ENCODE measurements around the gene HDAC4.

HDAC4 gene

DNA sequence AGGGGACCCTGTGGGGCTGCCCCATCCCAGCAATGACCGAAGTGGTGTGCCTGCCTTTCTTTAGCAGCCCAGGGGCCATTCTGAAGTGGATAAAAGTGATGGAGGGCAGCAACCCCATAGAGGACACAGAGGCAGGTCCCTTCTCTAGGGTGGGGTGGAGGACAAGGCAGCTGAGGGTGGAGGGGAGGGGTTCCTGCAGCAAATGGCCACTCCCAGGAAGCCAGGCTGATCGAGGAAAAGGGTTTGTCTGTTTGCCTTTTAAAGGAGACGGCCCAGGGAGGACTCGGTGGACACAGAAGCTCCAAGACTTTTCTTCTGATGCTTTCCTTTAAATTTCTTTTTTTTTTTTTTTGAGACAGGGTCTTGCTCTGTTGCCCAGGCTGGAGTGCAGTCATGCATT, 280.2 kb downstream of the HDAC4 start:
- DNase-seq (ENCODE audit: low spot score): no peak

DNA sequence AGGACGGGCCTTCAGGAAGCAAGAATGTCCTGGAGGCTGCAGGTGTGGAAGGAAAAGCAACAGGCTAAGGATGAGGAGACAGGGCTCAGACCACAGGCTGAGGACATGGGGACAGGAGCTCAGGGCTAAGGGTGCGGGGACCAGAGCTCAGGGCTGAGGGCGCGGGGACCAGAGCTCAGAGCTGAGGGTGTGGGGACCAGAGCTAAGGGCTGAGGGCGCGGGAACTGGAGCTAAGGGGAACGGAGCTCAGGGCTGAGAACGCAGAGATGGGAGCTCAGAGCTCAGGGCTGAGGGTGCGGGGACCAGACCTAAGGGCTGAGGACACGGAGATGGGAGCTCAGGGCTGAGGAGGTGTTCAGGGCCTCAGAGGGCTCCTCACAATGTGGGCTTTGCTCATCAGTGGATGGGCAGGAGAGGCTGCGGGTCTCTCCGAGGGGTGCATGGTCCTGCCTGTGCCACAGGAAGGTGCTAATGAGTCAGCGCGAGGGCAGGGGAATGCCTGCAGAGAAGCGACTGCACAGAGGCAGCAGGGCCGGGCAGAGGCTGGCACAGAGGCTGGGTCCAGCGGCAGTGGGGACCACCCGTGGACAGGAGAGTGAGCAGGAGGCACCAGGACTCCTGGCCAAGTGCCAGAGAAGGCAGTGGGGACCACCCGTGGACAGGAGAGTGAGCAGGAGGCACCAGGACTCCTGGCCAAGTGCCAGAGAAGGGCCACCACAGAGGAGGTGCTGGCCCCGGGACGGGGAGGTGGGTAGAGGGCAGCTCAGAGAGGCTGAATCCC, 281.3 kb downstream of the HDAC4 start:
- no peak for DNase-seq (ENCODE audit: low spot score)

DNA sequence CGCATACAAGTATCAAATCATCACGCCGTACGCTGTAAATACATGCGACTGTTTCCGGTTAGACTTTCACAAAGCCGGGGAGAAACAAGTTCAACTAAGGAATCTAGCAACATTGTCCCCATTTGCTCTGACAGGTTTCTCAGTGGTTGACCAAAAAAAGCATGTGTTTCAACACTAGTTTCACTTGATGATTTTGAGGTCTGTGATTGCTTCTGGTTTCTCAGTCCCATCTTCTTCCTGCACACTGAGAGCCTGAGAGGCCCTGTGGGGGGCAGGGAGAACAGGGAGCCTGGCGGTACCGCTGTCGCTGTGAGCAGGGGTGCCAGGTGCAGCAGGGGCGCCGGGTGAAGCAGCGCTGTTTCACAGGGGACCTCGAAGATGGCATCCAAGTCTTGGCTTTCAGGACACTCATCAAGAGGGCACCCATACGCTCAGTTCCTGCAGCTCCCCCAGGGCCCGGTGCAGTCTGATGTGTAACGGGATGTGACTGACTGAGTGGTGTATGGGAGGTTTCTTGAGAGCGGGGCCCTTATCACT, 282.1 kb downstream of the HDAC4 start:
- no peak for DNase-seq (ENCODE audit: low spot score)

DNA sequence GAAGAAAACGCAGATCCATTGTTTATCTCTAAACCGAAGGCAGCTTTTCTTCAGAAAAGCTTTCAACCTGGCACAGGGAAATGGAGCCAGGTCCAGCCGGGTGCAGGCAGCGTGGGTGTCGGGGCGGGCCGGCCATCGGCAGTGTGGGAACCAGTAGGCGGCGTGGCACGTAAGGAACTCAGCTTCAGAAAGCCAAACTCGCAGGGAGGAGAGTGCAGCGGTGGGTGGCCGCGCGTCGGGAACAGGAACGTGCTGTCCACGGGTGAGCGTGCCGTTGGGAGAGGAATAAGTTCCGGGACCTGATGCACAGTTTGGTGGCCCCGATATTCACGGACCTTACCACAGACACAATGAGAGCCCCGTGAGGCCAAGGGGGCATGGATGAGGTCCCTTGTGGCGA, 282.6 kb downstream of the HDAC4 start:
- no peak for DNase-seq (ENCODE audit: low spot score)

DNA sequence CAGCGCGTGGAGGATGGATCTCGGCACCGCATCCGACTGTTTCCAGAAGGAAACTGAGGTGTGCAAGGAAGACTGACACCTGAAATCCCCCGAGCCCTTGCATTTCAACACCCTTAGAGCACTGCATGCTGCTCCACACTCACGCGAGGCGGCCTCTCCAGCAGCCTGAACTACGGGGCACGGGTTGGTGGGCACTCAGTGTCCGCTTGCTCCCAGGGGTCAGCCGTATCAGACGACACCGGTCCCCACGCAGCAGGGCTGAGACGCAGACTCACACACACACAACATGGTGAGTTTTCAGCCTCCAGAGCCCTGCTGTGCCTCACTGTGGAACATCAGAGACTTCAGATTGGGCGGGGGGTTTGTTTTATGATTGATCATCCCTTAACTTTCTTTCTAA, 283.0 kb downstream of the HDAC4 start:
- DNase-seq (ENCODE audit: low spot score): no peak

DNA sequence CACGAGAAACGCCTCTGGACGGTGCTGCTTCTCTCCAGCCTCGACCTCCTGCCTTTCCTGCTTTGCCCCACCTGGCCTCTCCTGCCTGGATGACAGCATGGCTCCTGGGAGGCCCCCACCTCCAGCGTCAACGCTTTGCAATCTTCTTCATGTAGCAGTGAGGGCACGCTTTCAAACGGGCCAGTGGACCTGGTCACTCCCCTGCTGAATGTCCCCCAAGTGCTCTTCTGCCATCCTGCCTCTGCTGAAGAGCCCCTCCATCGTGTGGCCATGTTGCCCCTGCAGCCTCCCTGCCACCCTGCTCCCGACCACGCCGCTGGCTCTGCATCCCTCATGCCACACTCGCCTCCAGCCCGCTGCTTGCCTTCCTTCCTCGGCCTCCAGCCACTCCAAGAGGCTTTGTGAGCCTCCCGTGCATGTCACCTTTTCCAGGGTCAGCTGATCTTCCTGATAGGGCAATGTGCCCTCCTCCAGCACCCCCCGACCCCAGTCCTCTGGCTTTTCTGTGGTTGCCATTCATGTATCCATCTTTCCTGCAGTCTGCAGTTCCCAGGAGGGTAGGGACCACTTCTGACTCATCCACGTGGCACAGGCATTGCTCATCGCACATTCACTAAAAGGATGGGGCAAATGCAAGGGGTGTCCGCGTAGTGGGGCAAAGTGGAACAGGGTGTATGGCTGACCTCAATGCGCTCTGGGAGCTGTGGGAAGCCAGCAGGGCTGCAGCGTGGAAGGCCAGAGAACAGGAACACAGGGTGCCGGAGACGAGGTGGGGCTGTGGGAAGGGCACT, 284.2 kb downstream of the HDAC4 start:
- no peak for DNase-seq (ENCODE audit: low spot score)

DNA sequence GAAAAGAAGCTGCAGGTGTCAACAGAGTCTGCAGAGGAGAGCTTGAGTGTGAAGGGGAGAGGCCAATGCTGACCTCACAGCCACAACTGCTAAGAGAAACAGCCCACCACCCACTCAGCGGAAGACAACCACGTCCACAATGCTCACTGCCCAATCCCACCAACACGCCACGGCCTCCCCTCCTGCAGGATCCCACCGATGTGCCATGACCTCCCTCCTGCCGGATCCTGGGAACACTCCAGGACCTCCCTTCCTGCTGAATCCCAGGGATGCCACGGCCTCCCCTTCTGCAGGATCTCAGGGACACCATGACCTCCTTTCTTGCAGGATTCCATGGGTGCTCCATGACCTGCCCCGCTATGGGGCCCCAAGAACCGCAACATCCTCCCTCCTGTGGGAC, 285.2 kb downstream of the HDAC4 start:
- DNase-seq (ENCODE audit: low spot score): no peak

DNA sequence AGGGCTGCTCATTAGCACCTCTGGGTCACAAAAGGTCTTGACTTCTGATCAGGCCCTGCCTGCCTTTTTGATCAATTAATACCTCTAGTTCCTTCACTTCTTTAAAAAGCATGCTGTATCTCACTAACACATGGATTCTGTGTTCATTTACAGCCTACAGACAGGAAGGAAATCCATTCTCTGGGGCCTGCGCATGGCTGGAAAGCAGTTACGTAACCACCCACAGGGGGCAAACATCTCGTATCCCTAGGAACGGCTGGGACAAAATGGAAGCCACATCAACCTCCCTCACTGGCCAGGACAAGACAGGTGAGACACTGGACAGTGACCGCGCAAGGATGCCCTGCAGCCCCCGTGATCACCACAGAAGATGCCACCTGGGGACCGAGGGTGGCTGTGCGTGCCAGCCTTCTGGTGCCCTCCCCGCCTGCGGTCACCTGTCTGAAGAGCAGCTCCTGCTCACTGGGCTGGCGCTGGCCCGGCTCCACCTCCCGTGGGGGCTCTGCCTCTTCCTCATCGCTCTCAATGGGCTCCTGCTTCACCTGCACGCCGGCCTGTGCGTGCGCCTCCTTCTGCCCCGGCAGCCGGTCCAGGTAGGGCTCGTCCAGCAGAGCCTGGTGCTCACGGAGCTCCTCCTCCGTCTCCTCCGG, 286.1 kb downstream of the HDAC4 start:
- DNase-seq (ENCODE audit: low spot score): no peak

DNA sequence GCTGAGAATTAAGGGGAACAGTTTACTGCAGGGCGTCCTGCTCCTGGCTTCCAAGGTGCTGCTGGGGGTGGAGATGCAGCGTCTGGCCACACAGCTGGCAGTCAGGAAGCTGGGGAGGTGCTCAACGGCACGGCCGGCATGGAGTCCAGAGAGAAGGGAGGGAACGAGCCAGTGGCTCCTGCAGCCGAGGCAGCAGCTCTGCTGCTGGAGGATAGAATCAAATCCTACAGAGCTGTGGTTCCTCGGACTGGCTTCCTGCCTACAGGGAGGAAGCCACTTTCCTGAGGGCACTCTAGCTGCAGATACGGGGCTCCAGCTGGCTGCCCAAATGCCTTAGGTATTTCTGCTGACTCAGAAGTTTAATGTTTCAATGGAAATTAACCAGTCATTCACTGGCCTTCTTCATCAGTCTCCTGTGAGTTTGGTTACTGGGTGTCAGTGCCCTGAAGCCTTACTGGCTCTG, 286.7 kb downstream of the HDAC4 start:
- DNase-seq (ENCODE audit: low spot score): no peak

DNA sequence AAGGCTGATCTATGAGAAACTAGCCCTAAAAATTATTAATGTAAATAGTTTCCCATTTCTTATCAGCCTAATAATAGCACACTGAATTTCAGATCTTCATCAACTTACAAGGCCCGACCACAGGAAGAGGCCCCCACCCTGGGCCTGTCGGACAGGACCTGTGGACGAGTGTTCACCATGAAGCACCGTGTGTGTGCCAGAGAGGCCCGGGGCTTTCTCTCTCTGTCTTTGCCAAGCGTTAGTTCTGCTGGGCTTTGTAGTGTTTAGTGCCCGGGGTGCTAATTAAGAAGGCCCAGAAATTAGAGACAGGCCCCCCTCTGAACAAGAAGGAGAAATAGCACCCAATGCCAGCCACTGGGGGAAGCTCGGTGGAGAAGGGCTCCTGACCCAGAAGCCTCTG, 287.2 kb downstream of the HDAC4 start:
- DNase-seq (ENCODE audit: low spot score): no peak

DNA sequence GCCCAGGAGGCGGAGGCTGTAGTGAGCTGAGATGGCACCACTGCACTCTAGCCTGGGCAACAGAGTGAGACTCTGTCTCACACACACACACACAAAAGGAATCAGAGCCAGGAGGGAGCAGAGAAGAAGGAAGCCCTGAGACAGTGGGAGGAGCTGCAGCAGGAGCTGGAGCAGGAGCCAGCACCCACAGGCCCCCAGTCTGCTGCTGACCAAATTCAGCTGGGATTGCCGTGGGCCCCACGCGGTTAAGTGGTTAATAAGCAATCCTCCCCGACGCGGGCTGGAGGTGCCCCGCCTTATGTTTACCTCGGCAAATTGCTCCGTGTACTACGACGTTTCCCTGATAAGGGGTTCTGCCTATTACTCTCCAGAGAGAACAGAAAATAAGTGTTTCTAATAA, 287.6 kb downstream of the HDAC4 start:
- no peak for DNase-seq (ENCODE audit: low spot score)

DNA sequence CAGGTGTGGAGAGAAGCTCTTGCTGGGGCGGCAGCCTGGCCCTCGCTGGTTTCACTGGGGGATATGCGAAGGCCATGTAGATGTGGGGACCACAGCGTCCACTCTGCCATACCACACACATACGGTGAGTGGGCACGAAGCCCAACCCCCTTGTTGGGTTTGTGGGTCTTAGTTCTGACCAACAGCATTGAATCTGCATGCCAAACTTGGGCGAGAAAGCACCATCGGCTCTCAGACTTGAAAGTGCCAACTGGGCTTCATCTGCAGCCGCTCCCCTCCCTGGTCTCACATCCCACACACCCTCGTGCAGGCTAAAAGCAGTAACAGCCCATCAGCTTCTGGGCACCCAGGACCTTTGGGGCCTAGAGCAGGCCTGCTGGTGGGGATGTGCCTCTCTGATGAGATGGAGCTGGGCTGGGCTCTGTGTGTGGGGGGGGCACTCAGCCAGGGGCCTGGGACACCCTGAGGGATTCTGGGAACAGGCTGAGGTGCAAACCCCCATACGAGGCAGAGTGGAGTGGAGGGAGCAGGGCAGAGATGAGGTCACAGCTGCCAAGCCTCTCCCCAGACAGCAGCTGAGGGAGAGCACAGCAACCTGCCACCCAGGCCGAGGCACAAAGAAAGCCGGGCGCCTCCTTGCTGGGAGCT, 288.6 kb downstream of the HDAC4 start:
- no peak for DNase-seq (ENCODE audit: low spot score)

DNA sequence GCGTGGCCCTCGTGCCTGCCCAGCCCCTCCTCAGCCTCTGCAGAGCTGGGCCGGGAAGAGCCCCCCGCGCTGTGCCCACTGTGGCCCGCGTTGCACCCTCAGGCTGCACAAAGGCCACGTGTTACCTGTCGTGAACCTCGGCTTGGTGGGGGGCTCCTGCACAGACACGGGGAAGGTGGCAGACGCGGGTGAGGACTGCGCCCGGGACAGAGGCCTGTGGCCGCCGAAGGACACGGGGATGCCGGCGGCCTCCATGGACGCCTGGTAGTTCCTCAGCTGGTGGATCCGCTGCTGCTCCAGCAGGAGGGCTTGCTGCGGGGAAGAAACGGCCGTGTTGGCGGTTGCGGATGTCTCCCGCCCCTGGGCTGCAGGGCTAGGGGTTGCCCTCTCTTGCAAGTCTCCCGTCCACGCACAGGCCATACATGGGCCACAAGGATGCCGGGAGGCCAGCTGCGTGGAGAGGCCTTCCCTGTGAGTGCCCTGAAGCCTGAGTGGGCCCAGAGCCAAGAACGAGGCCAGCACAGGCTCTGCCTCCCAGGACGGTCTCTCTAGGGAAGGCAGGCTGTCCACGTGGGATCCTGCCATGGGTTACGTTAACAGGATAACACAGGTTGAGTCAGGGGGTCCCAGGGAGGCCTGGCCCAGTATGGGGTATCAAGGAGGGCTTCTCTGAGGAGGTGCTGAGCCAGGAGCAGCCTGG, 289.3 kb downstream of the HDAC4 start:
- no peak for DNase-seq (ENCODE audit: low spot score)

DNA sequence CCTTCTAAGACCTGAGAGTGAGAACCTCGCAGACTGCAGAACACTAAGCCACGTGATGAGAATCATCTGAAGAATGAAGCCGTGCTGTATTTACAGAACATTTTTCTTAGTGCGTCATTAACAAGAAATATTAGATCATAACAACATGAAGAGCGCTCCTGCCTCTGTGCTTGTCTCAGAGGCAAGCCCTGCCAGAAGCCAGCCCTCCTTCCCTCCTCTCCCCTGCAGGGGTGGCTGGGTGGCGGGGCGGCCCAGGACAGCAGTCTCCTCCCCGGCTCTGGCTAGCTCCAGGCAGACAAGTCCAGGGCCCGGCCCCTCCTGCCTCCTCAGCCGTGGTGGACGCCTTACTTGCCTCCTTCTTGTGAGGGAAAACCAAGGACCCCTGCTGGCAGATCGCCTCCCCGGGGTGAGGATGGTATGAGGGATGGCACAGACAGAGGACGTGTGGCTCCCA, 290.2 kb downstream of the HDAC4 start:
- DNase-seq (ENCODE audit: low spot score): no peak

DNA sequence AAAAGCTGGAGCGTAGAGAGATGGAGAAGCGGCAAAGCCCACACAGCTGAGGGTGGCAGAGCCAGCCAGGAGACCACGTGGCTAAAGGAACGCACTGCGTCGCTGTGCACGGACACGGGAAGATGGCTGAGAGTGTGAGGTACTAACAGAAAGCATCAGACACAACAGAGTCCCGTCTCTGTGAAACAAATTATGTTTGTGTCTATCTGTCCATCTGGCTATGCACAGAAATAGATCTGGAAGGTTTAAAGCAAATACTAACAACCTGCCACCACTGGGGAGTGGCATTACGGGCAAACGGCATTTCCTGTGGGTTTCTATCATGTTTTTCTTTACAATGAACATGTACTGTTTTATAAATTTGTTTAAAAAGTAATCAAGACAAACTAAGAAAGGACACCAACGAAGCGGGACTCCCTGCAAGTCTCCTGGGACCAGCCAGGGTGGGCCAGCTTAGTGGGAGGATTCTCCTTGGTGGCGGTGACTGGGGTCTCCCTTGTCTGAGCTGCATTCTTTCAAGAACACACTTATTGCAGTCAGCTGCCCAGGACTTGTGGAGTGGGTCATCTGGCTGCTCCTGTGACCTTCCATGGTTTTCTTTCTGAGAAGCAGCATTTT, 290.8 kb downstream of the HDAC4 start:
- DNase-seq (ENCODE audit: low spot score): no peak

DNA sequence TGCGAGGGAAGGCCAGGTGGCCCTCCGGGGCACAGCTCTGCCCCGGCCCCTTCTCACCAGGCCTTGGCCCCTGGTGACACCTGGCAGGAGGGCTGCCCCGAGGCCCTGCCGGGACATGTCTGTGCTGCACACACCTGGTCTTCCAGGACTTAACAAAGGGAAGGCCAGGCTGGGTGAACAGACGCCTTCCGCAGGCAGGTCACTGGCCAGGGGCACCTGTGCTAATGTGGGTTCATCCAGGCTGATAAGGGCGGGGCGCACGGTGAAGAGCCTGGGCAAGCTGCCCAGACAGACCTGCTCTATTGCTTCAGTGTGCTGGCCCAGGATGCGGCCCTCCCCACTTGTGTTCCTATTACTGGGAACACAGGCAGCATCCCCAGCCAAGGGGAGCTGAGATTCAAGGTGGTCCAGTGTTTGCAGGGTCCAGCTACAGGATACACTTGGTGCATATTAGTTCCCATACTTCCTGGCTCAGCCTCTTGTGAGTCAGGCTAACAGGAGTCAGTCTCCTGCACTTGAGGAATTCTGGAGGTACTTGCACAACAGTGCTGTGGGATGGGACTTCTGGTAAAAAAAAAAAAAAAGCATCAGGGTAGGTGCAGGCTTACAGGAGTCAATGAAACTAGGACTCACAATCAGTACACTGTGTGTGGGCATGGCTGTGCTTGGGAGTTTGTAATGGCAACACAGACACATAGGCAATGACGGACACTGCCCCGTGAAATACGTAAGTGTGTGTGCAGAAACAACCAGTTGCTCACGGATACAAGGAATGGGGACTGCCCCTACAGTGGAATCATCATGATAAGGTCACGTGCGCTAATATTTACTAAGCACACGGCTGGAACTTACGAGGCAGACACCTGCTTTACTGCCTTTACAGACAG, 291.5 kb downstream of the HDAC4 start:
- no peak for DNase-seq (ENCODE audit: low spot score)

DNA sequence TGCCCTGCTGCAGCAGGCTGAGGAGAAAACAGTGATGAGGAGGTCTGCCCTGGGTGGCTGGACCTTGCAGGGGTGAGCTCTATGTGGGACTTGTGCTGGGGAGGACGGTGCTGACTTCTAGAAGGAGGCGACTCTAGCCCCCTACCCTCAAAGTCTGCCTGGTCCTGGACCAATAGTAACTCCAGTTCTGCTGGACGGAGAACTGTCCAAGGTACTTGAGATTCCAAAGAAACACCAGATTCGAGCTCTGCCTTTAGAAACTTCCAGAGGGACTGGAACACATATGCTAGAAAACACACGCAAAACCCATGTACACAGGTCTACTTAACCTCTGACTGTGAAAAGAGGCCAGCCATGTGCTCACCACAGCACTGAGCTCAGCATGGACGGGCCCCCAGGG, 292.4 kb downstream of the HDAC4 start:
- DNase-seq (ENCODE audit: low spot score): no peak

DNA sequence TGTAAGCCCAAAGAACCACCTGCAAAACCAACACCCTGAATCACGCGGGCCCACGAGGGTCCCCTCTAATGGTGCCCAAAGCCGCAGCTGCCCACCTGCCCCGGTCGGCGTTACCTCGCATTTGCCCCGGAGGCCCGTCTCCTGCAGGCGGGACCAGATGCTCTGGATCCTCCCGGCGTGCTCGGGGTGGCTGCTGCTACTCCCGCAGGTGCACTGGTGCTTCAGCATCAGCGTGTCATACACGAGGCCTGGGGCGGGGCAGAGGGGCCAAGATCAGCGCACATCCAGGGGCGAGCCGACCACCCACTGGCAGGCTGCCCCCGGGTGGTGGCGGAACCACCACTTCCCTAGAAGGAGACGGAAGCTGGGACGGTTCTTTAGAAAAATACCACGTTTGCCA, 292.9 kb downstream of the HDAC4 start:
- DNase-seq (ENCODE audit: low spot score): no peak

DNA sequence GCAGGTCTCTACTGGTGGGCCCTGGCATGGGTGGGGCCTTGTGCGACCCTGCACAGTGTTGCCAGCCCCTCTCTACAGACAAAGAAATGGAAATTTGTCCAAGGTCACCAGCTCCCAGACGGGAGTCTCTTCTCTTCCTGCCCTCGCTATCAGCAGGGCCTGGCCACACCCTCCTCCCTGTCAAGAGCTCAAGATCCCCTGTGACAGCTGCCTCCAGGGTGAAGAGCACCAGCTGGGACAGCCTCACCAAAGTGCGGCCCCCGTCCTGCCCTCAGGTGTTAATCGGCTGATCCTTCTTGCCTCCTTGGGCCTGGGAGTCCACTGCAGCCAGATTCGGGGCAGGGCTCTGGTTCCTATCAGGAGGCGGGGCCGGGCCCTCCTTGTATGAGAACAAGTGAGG, 293.9 kb downstream of the HDAC4 start:
- DNase-seq (ENCODE audit: low spot score): no peak

DNA sequence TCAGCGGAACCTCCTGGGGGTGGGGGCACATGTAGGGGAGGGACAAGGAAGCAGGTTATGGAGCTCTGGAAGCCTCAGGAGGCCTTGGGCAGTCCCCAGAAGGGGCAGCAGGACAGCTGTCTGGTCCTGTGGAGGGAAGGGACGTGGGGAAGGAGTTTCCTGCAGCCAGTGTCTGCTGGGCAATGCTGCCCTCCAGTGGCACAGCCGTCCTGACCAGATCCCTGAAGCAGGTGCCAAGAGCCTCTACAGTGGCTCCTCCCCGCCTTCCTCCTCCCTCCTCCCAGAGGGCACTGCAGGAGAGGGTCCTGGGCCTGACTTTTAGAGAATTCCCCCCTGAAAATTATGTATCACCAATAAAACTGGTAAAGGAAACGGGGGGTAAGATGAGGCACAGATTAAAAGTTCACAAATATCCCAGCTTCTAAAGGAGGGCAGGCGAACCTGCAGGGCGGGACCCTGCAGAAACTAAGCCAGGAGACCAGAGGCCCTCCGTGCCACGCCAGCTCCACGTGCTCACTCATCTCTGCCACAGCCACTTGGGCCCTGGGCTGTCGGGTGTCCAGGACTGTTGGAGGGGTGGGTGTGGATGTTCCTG, 294.4 kb downstream of the HDAC4 start:
- DNase-seq (ENCODE audit: low spot score): peak; percentile 91
